Fibroblast of lung (primary cell): ENCODE results near the gene CDKN2B-AS1.

Experiments
- CTCF ChIP-seq, 2 donors: IDR thresholded peaks in 1 of 2; conservative IDR thresholded peaks in 1 of 2; 1 replicate in 1 of 2; 2 replicates in 1 of 2; pipeline ENCODE4 v1.5.1; 2011 to 2012; ENCODE audit warnings: low read length in 2 of 2, control low read depth in 1 of 2, inconsistent platforms in 1 of 2, low read depth in 1 of 2, mild to moderate bottlenecking in 1 of 2
- EZH2 ChIP-seq: IDR thresholded peaks from 2 replicates; pipeline ENCODE4 v1.5.1; 2012; ENCODE audit warnings: low read length, control low read depth, mild to moderate bottlenecking; ENCODE audit errors: missing control alignments

DNA sequence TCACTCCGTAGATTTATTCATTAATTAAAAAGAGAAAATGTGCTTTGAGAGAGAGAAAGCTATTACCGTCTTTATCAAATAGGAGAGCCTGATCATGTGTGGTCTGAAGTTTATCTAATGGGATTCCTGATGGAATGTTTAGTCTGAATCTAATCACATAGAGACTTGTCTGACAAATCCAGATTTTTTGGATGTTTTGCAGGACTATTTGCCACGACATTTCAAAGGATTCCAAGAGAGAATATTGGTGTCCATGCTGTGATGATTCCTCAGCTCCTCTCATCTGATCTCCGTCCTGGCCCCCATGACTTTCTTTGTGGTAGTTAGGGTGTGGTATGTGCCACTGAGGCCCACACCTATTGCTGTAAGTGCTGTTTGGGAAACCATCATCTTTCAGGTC is 34.6 kb downstream of the CDKN2B-AS1 start:
- TF ChIP-seq CTCF (conservative IDR thresholded peaks at IDR 0.05 in 1 of 2, IDR thresholded peaks at IDR 0.05 in 1 of 2; ENCODE audit: low read depth in 1 of 2, low read length in 2 of 2) (no peak), EZH2 (no peak)
